Neural progenitor cell (in vitro differentiated cells): ENCODE data around the gene AUNIP. TPM values are rescaled to one million over a fixed set of nuclear protein-coding genes. Genes with fewer than 3 reads are reported as not detected.
A peak's percentile ranks its signal among the peaks of the same experiment; 100 is the strongest.

Experiments used
- DNase-seq: peaks from one replicate; pipeline ENCODE4 v3.0.0-alpha.2; 2016; ENCODE audit warnings: low spot score
- H2AFZ ChIP-seq: fragments of 200-600 bp; sonication (generic); replicated peaks from 2 replicates; pipeline ENCODE4 v1.6.1; 2016; ENCODE audit warnings: antibody characterized with exemption
- H3F3A ChIP-seq: fragments of 200-600 bp; sonication (generic); 2 replicates; pipeline ENCODE4 v1.6.1; 2016; ENCODE audit warnings: antibody characterized with exemption, low read depth
- H3K27ac ChIP-seq: fragments of 200-600 bp; sonication (generic); 2 replicates; pipeline ENCODE4 v1.5.1; 2016; ENCODE audit warnings: mild to moderate bottlenecking
- H3K27me3 ChIP-seq: fragments of 200-600 bp; sonication (generic); 2 replicates; pipeline ENCODE4 v1.6.1; 2016; ENCODE audit warnings: mild to moderate bottlenecking, moderate library complexity
- H3K36me3 ChIP-seq: fragments of 200-600 bp; sonication (generic); 2 replicates; pipeline ENCODE4 v1.5.1; 2016
- H3K4me1 ChIP-seq: fragments of 200-600 bp; sonication (generic); 2 replicates; pipeline ENCODE4 v1.6.1; 2016; ENCODE audit warnings: mixed run types
- H3K4me2 ChIP-seq: fragments of 200-600 bp; sonication (generic); 2 replicates; pipeline ENCODE4 v1.6.1; 2016
- H3K4me3 ChIP-seq: fragments of 200-600 bp; sonication (generic); 2 replicates; pipeline ENCODE4 v1.5.1; 2016
- H3K79me2 ChIP-seq: fragments of 200-600 bp; sonication (generic); 2 replicates; pipeline ENCODE4 v1.6.1; 2016; ENCODE audit warnings: low read depth
- H3K9ac ChIP-seq: fragments of 200-600 bp; sonication (generic); 2 replicates; pipeline ENCODE4 v1.6.1; 2016
- H3K9me3 ChIP-seq: fragments of 200-600 bp; sonication (generic); 2 replicates; pipeline ENCODE4 v1.5.1; 2016; ENCODE audit warnings: low read depth
- H4K20me1 ChIP-seq: fragments of 200-600 bp; sonication (generic); 2 replicates; pipeline ENCODE4 v1.6.1; 2016; ENCODE audit warnings: low read depth
- H3K27ac Mint-ChIP-seq: 3 replicates; pipeline ENCODE4 v1.8.0; 2021; ENCODE audit warnings: mixed read lengths
- H3K27me3 Mint-ChIP-seq: 2 replicates; pipeline ENCODE4 v1.8.0; 2022; ENCODE audit warnings: low read depth, mild to moderate bottlenecking, inconsistent platforms, moderate library complexity, mixed read lengths; ENCODE audit not compliant: insufficient read depth
- H3K36me3 Mint-ChIP-seq: 3 replicates; pipeline ENCODE4 v1.8.0; 2021; ENCODE audit warnings: mixed read lengths
- H3K4me1 Mint-ChIP-seq: 3 replicates; pipeline ENCODE4 v1.8.0; 2021; ENCODE audit warnings: mixed read lengths
- H3K4me3 Mint-ChIP-seq: 3 replicates; pipeline ENCODE4 v1.8.0; 2021; ENCODE audit warnings: mild to moderate bottlenecking, moderate library complexity, mixed read lengths
- H3K9me3 Mint-ChIP-seq: 3 replicates; pipeline ENCODE4 v1.8.0; 2020; ENCODE audit warnings: mixed read lengths
- CTCF ChIP-seq: fragments of 200-600 bp; sonication (generic); IDR thresholded peaks from 2 replicates; pipeline ENCODE4 v1.5.1; 2017; ENCODE audit warnings: antibody characterized with exemption, mild to moderate bottlenecking
- EZH2 ChIP-seq: fragments of 200-600 bp; sonication (generic); IDR thresholded peaks from 2 replicates; pipeline ENCODE4 v1.6.1; 2017; ENCODE audit warnings: antibody characterized with exemption, mild to moderate bottlenecking, moderate library complexity
- EZH2phosphoT487 ChIP-seq: fragments of 200-600 bp; sonication (generic); IDR thresholded peaks from 2 replicates; pipeline ENCODE4 v1.6.1; 2017; ENCODE audit warnings: antibody characterized with exemption
- total RNA-seq: library from RNA; depleted of rRNA; stranded (reverse); fragments of >200 nt; gene quantifications from 2 replicates; pipeline ENCODE4 v1.2.3, GENCODE V29; 2015; ENCODE audit warnings: low replicate concordance

The AUNIP gene
- total RNA-seq, 1 donor from 2014 or later: 15.2 TPM

GRCh38 chr1:25900219-25900618 is 41.0 kb upstream of the AUNIP start:
- Mint-ChIP-seq H3K9me3 (no peaks in the 10 kb centered on the region), H3K36me3 (peaks cover 55% of the 10 kb centered on the region), H3K4me3 (no peak overlapping the region), H3K27ac (no peak overlapping the region), H3K4me1 (peaks cover 64% of the 10 kb centered on the region), H3K27me3 (peaks cover 6% of the 10 kb centered on the region)
- Histone ChIP-seq H3K79me2 (peaks cover 72% of the 10 kb centered on the region), H3K4me1 (peaks cover 57% of the 10 kb centered on the region), H3K27me3 (no peaks in the 10 kb centered on the region), H3K27ac (peak overlapping the region; percentile 19), H3K4me3 (peak overlapping the region; percentile 10), H3K4me2 (peak overlapping the region; percentile 66), H3F3A (peaks cover 91% of the 10 kb centered on the region), H3K9me3 (no peaks in the 10 kb centered on the region), H3K9ac (no peak overlapping the region), H3K36me3 (peaks cover 23% of the 10 kb centered on the region), H4K20me1 (peaks cover 84% of the 10 kb centered on the region), H2AFZ (no peak overlapping the region)
- TF ChIP-seq EZH2: no peak
- TF ChIP-seq CTCF: no peak
- TF ChIP-seq EZH2phosphoT487: no peak
- DNase-seq: peak; percentile 33

GRCh38 chr1:25899792-25900191 is 40.5 kb upstream of the AUNIP start:
- Histone ChIP-seq H3F3A (peaks cover 87% of the 10 kb centered on the region), H3K4me3 (peak overlapping the region; percentile 10), H3K4me1 (peaks cover 57% of the 10 kb centered on the region), H3K9ac (no peak overlapping the region), H4K20me1 (peaks cover 80% of the 10 kb centered on the region), H3K27me3 (no peaks in the 10 kb centered on the region), H3K27ac (peak overlapping the region; percentile 19), H3K79me2 (peaks cover 68% of the 10 kb centered on the region), H3K36me3 (peaks cover 23% of the 10 kb centered on the region), H3K9me3 (no peaks in the 10 kb centered on the region), H3K4me2 (peak overlapping the region; percentile 66), H2AFZ (no peak overlapping the region)
- H3K27me3 Mint-ChIP-seq: peaks cover 4% of the 10 kb centered on the region
- no peak overlapping the region for H3K4me3 Mint-ChIP-seq
- H3K27ac Mint-ChIP-seq: no peak overlapping the region
- DNase-seq: no peak
- H3K9me3 Mint-ChIP-seq: no peaks in the 10 kb centered on the region
- no peak for TF ChIP-seq EZH2phosphoT487
- TF ChIP-seq EZH2: no peak
- TF ChIP-seq CTCF: no peak
- H3K36me3 Mint-ChIP-seq: peaks cover 56% of the 10 kb centered on the region
- H3K4me1 Mint-ChIP-seq: peaks cover 62% of the 10 kb centered on the region

- peaks cover 45% of the 10 kb centered on the region for H3K4me1 ChIP-seq
- no peaks in the 10 kb centered on the region for H3K27me3 ChIP-seq
- Mint-ChIP-seq H3K9me3 (no peaks in the 10 kb centered on the region), H3K4me1 (peaks cover 52% of the 10 kb centered on the region), H3K4me3 (no peak overlapping the region), H3K27ac (no peak overlapping the region), H3K36me3 (peaks cover 48% of the 10 kb centered on the region), H3K27me3 (peaks cover 4% of the 10 kb centered on the region)
- H3K4me2 ChIP-seq: no peak overlapping the region
- peak overlapping the region; percentile 32 for H3K27ac ChIP-seq
- peaks cover 66% of the 10 kb centered on the region for H4K20me1 ChIP-seq
- DNase-seq: no peak
- H3K9ac ChIP-seq: no peak overlapping the region
- H3K36me3 ChIP-seq: peaks cover 20% of the 10 kb centered on the region
- H3F3A ChIP-seq: peaks cover 82% of the 10 kb centered on the region
- H2AFZ ChIP-seq: no peak overlapping the region
- no peaks in the 10 kb centered on the region for H3K9me3 ChIP-seq
- peaks cover 54% of the 10 kb centered on the region for H3K79me2 ChIP-seq
- TF ChIP-seq CTCF: no peak
- TF ChIP-seq EZH2: no peak
- no peak for TF ChIP-seq EZH2phosphoT487
- no peak overlapping the region for H3K4me3 ChIP-seq
These were observed 39.2 kb upstream of the AUNIP start for GRCh38 chr1:25898223-25899015.
